ENCODE results near the gene DZIP1.

DNA sequence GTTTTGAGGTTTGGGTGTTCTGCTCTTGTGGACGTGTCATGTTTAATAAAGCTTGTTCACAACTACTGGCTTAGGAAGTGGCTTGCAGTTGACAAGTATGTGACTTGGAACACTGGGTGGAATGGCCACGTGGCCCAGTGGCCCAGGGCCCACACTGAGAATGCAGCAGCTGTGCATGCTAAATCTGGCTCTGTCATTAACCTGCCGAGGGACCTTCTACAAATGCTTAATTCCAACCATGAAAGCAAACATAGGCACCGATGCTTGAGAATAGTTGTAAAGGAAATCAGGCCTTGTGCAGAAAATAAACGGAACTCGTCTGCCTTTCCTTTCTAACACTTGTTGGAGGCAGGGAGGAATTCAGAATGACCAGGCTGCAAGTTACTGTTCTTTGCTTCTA is 103.6 kb downstream of the DZIP1 start:
- TF ChIP-seq, protein P1, sequence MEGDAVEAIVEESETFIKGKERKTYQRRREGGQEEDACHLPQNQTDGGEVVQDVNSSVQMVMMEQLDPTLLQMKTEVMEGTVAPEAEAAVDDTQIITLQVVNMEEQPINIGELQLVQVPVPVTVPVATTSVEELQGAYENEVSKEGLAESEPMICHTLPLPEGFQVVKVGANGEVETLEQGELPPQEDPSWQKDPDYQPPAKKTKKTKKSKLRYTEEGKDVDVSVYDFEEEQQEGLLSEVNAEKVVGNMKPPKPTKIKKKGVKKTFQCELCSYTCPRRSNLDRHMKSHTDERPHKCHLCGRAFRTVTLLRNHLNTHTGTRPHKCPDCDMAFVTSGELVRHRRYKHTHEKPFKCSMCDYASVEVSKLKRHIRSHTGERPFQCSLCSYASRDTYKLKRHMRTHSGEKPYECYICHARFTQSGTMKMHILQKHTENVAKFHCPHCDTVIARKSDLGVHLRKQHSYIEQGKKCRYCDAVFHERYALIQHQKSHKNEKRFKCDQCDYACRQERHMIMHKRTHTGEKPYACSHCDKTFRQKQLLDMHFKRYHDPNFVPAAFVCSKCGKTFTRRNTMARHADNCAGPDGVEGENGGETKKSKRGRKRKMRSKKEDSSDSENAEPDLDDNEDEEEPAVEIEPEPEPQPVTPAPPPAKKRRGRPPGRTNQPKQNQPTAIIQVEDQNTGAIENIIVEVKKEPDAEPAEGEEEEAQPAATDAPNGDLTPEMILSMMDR (IDR thresholded peaks at IDR 0.05 in 8 of 11, conservative IDR thresholded peaks at IDR 0.05 in 3 of 11): no peak
- no peak for TF ChIP-seq POLR2A (IDR thresholded peaks at IDR 0.05)
